GM19043 (cell line): ENCODE measurements around the gene KIF3A.
"Not testable (repeated sequence)": the region's sequence is repeated elsewhere in the genome, so short reads cannot be mapped to it uniquely, and the experiment has no call there.

Experiments
- ATAC-seq: cut with Tn5 transposase; IDR thresholded peaks from one replicate; pipeline ENCODE4 v1.9.1; 2021; ENCODE audit warnings: low read depth; ENCODE audit not compliant: unreplicated experiment

KIF3A gene

GRCh38 chr5:132733499-132734148 is 3.7 kb downstream of the KIF3A start:
- no peak for ATAC-seq

- ATAC-seq = no peak
Measured at GRCh38 chr5:132729896-132730295, 7.5 kb downstream of the KIF3A start.

- ATAC-seq = no peak
Measured at GRCh38 chr5:132725745-132726144, 11.6 kb downstream of the KIF3A start.

- ATAC-seq = no peak
Measured at GRCh38 chr5:132718544-132719312, 18.6 kb downstream of the KIF3A start.

GRCh38 chr5:132714456-132715307 is 22.7 kb downstream of the KIF3A start:
- ATAC-seq = no peak

GRCh38 chr5:132708645-132709044 is 28.7 kb downstream of the KIF3A start:
- no peak for ATAC-seq

- no peak for ATAC-seq
Measured at GRCh38 chr5:132704875-132705274, 32.5 kb downstream of the KIF3A start.

- no peak for ATAC-seq
Measured at GRCh38 chr5:132695956-132696355, 41.4 kb downstream of the KIF3A start.

- no peak for ATAC-seq
Measured at GRCh38 chr5:132692632-132692967, 44.7 kb downstream of the KIF3A start.

- ATAC-seq = not testable (repeated sequence)
Measured at GRCh38 chr5:132691755-132692631, 45.4 kb downstream of the KIF3A start.

- no peak for ATAC-seq
Measured at GRCh38 chr5:132690156-132690555, 47.2 kb downstream of the KIF3A start.

- no peak for ATAC-seq
Measured at GRCh38 chr5:132689513-132689912, 47.8 kb downstream of the KIF3A start.

GRCh38 chr5:132688536-132689339 is 48.6 kb downstream of the KIF3A start:
- ATAC-seq = peak; percentile 43

- no peak for ATAC-seq
Measured at GRCh38 chr5:132687995-132688394, 49.4 kb downstream of the KIF3A start.

- ATAC-seq = no peak
Measured at GRCh38 chr5:132686193-132686592, 51.2 kb downstream of the KIF3A start.

GRCh38 chr5:132684922-132685720 is 52.2 kb downstream of the KIF3A start:
- ATAC-seq = no peak

GRCh38 chr5:132684491-132684890 is 52.9 kb downstream of the KIF3A start:
- ATAC-seq = no peak

- ATAC-seq = no peak
Measured at GRCh38 chr5:132681983-132682382, 55.4 kb downstream of the KIF3A start.

- ATAC-seq = no peak
Measured at GRCh38 chr5:132681476-132681831, 55.9 kb downstream of the KIF3A start.
